ENCODE data around the gene PAK1IP1. TPM values are rescaled to one million over a fixed set of nuclear protein-coding genes. Genes with fewer than 3 reads are reported as not detected.
"Not testable (repeated sequence)": the region's sequence is repeated elsewhere in the genome, so short reads cannot be mapped to it uniquely, and the experiment has no call there.

The PAK1IP1 gene
- total RNA-seq, 2 donors from 2014 or later = 6.6 to 16.3 TPM

GRCh38 chr6:10713962-10714361 lies 19.2 kb downstream of the PAK1IP1 start:
- H3K4me3 ChIP-seq = no peak overlapping the region
- no peak for TF ChIP-seq CTCF (IDR thresholded peaks at IDR 0.05)
- H3K27me3 ChIP-seq = no peaks in the 10 kb centered on the region
- no peaks in the 10 kb centered on the region for H3K4me1 ChIP-seq
- no peaks in the 10 kb centered on the region for H3K36me3 ChIP-seq
- no peak for DNase-seq
- H3K27ac ChIP-seq = no peak overlapping the region
- intact Hi-C loops (cut with DNase I) = no loop called here
- no peak overlapping the region for H3K9ac ChIP-seq (ENCODE audit: low read depth in 2 of 2, low read length in 2 of 2)
- no peaks in the 10 kb centered on the region for H3K9me3 ChIP-seq

- Histone ChIP-seq H3K9me3 (no peaks in the 10 kb centered on the region), H3K27me3 (no peaks in the 10 kb centered on the region), H3K4me3 (peak overlapping the region; percentile 50), H3K4me1 (peaks cover 4% of the 10 kb centered on the region), H3K27ac (no peak overlapping the region), H3K9ac (ENCODE audit: low read depth in 2 of 2, low read length in 2 of 2) (peak overlapping the region; percentile 71 to 95), H3K36me3 (no peaks in the 10 kb centered on the region)
- TF ChIP-seq CTCF (IDR thresholded peaks at IDR 0.05) = no peak
- no peak for DNase-seq
- intact Hi-C loops (cut with DNase I) = no loop called here
Observed at GRCh38 chr6:10719296-10719963, 24.7 kb downstream of the PAK1IP1 start.

- intact Hi-C loops (cut with DNase I) = no loop called here
Observed at GRCh38 chr6:10719964-10720264, 25.1 kb downstream of the PAK1IP1 start.

GRCh38 chr6:10720265-10720959 lies 25.6 kb downstream of the PAK1IP1 start:
- H3K9ac ChIP-seq (ENCODE audit: low read depth in 2 of 2, low read length in 2 of 2) = peak overlapping the region; percentile 71 to 95

More at GRCh38 chr6:10719964-10720264, 25.1 kb downstream of the PAK1IP1 start:
- H3K4me3 ChIP-seq = peak overlapping the region; percentile 50
- H3K36me3 ChIP-seq = no peaks in the 10 kb centered on the region
- H3K4me1 ChIP-seq = peaks cover 4% of the 10 kb centered on the region
- no peak for TF ChIP-seq CTCF (IDR thresholded peaks at IDR 0.05)
- DNase-seq = peak; percentile 78
- no peaks in the 10 kb centered on the region for H3K9me3 ChIP-seq
- peak overlapping the region; percentile 75 for H3K27ac ChIP-seq
- H3K27me3 ChIP-seq = no peaks in the 10 kb centered on the region
- peak overlapping the region; percentile 71 to 95 for H3K9ac ChIP-seq (ENCODE audit: low read depth in 2 of 2, low read length in 2 of 2)

GRCh38 chr6:10720960-10721849 lies 26.4 kb downstream of the PAK1IP1 start:
- peak; percentile 44 for DNase-seq
- H3K4me1 ChIP-seq; H3K9me3 ChIP-seq; intact Hi-C loops (cut with DNase I); H3K36me3 ChIP-seq; H3K27me3 ChIP-seq: not testable (repeated sequence)
- H3K27ac ChIP-seq = peak overlapping the region; percentile 75
- peak overlapping the region in 1 of 2 donors; percentile 95 for H3K9ac ChIP-seq (ENCODE audit: low read depth in 2 of 2, low read length in 2 of 2)
- H3K4me3 ChIP-seq = peak overlapping the region; percentile 50

More at GRCh38 chr6:10720265-10720959, 25.6 kb downstream of the PAK1IP1 start:
- no peak for TF ChIP-seq CTCF (IDR thresholded peaks at IDR 0.05)
- H3K9me3 ChIP-seq = no peaks in the 10 kb centered on the region
- peak overlapping the region; percentile 50 for H3K4me3 ChIP-seq
- DNase-seq = peak; percentile 74
- peaks cover 4% of the 10 kb centered on the region for H3K4me1 ChIP-seq
- intact Hi-C loops (cut with DNase I) = no loop called here
- H3K27ac ChIP-seq = peak overlapping the region; percentile 75
- no peaks in the 10 kb centered on the region for H3K36me3 ChIP-seq
- H3K27me3 ChIP-seq = no peaks in the 10 kb centered on the region
